ENCODE measurements around the gene AP1AR. TPM values are rescaled to one million over a fixed set of nuclear protein-coding genes. Genes with fewer than 3 reads are reported as not detected.

AP1AR gene
- total RNA-seq, 2 experiments from 2014 or later = 18.2 to 39.2 TPM

- Histone ChIP-seq H4K20me1 (ENCODE audit: insufficient read depth, low read length) (no peaks in the 10 kb centered on the region), H3K79me2 (ENCODE audit: insufficient read depth, low read depth, low read length) (no peaks in the 10 kb centered on the region), H3K9me2 (ENCODE audit: insufficient read depth, low read length) (no peaks in the 10 kb centered on the region), H3K36me3 (ENCODE audit: insufficient read depth, low read length) (peaks cover 7% of the 10 kb centered on the region; the same call in 1 of the 2 replicates), H2AFZ (ENCODE audit: low read length) (no peak overlapping the region), H3K27ac (ENCODE audit: low read depth, low read length, poor library complexity, severe bottlenecking) (no peak overlapping the region), H3K4me1 (ENCODE audit: insufficient read depth, low read length, poor library complexity, severe bottlenecking) (no peaks in the 10 kb centered on the region), H3K4me2 (ENCODE audit: low read length) (no peak overlapping the region), H3K9me3 (ENCODE audit: low read length) (no peaks in the 10 kb centered on the region), H3K4me3 (ENCODE audit: low read depth, low read length, poor library complexity, severe bottlenecking) (no peak overlapping the region)
- intact Hi-C loops (cut with micrococcal nuclease; ENCODE audit: unreplicated experiment) = loop anchor here (5.0 kb wide), 1 partner anchor 84 kb away; no protein-coding TSS in a partner anchor
- ChIA-PET POLR2A (interaction anchor here (0.5 to 1.0 kb wide), 2 partner anchors 30 to 383 kb away, joined by 4 to 5 read pairs; no protein-coding TSS in a partner anchor), CTCF (ENCODE audit: unreplicated experiment) (no interaction called here)
- no peak for DNase-seq (ENCODE audit: low spot score)
- BruUV-seq (replicated peaks) = no TSS peak
- TF ChIP-seq, protein P1, sequence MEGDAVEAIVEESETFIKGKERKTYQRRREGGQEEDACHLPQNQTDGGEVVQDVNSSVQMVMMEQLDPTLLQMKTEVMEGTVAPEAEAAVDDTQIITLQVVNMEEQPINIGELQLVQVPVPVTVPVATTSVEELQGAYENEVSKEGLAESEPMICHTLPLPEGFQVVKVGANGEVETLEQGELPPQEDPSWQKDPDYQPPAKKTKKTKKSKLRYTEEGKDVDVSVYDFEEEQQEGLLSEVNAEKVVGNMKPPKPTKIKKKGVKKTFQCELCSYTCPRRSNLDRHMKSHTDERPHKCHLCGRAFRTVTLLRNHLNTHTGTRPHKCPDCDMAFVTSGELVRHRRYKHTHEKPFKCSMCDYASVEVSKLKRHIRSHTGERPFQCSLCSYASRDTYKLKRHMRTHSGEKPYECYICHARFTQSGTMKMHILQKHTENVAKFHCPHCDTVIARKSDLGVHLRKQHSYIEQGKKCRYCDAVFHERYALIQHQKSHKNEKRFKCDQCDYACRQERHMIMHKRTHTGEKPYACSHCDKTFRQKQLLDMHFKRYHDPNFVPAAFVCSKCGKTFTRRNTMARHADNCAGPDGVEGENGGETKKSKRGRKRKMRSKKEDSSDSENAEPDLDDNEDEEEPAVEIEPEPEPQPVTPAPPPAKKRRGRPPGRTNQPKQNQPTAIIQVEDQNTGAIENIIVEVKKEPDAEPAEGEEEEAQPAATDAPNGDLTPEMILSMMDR (conservative IDR thresholded peaks at IDR 0.05; ENCODE audit: low read length) = no peak
- TF ChIP-seq EZH2phosphoT487 (IDR thresholded peaks at IDR 0.05; ENCODE audit: borderline replicate concordance, low read depth, low read length) = no peak
Measured at GRCh38 chr4:112185740-112186670, 45.6 kb upstream of the AP1AR start.

- ChIA-PET POLR2A (interaction anchor here (0.6 to 1.1 kb wide), 4 partner anchors 41 to 383 kb away, joined by 3 to 8 read pairs (median 4); no protein-coding TSS in a partner anchor), CTCF (ENCODE audit: unreplicated experiment) (interaction anchor here (0.5 kb wide), 1 partner anchor 43 kb away, joined by 3 read pairs; no protein-coding TSS in a partner anchor)
- no peaks in the 10 kb centered on the region for H3K79me2 ChIP-seq (ENCODE audit: insufficient read depth, low read depth, low read length)
- no peaks in the 10 kb centered on the region for H3K9me2 ChIP-seq (ENCODE audit: insufficient read depth, low read length)
- no peaks in the 10 kb centered on the region for H3K4me1 ChIP-seq (ENCODE audit: insufficient read depth, low read length, poor library complexity, severe bottlenecking)
- peaks cover 7% of the 10 kb centered on the region; the same call in 1 of the 2 replicates for H3K36me3 ChIP-seq (ENCODE audit: insufficient read depth, low read length)
- H3K9me3 ChIP-seq (ENCODE audit: low read length) = no peaks in the 10 kb centered on the region
- intact Hi-C loops (cut with micrococcal nuclease; ENCODE audit: unreplicated experiment) = loop anchor here (5.0 kb wide), 1 partner anchor 87 kb away; no protein-coding TSS in a partner anchor
- BruUV-seq (replicated peaks) = no TSS peak
- H3K4me2 ChIP-seq (ENCODE audit: low read length) = no peak overlapping the region
- TF ChIP-seq, protein P1 (conservative IDR thresholded peaks at IDR 0.05; ENCODE audit: low read length) = peak; percentile 37; the same call in 1 of the 2 replicates
- no peak for TF ChIP-seq EZH2phosphoT487 (IDR thresholded peaks at IDR 0.05; ENCODE audit: borderline replicate concordance, low read depth, low read length)
- no peak overlapping the region for H2AFZ ChIP-seq (ENCODE audit: low read length)
- DNase-seq (ENCODE audit: low spot score) = no peak
- no peak overlapping the region for H3K27ac ChIP-seq (ENCODE audit: low read depth, low read length, poor library complexity, severe bottlenecking)
- H4K20me1 ChIP-seq (ENCODE audit: insufficient read depth, low read length) = no peaks in the 10 kb centered on the region
- no peak overlapping the region for H3K4me3 ChIP-seq (ENCODE audit: low read depth, low read length, poor library complexity, severe bottlenecking)
Measured at GRCh38 chr4:112189754-112190153, 41.8 kb upstream of the AP1AR start.

Data from OCI-LY7 (cell line).